HCT116 (cell line): Measurements from ENCODE around the gene KRTAP10-8. TPM values are rescaled to one million over a fixed set of nuclear protein-coding genes. Genes with fewer than 3 reads are reported as not detected.

Experiments used
- ATAC-seq: fragments of 200-7000 bp; cut with Tn5 transposase; 2 replicates; pipeline ENCODE4 v1.9.1; 2020; ENCODE audit warnings: mild to moderate bottlenecking, moderate library complexity
- BruUV-seq: library from RNA; stranded (reverse); fragments of 400-500 nt; replicated peaks from 2 replicates; lab custom pipeline; 2021; lab: Mats Ljungman, UMichigan
- CTCF ChIA-PET: fragments of 300-600 bp; sonication (Branson Sonifier 250); formaldehyde crosslinking; loops from one replicate; lab custom pipeline; 2021; ENCODE audit warnings: antibody characterized with exemption; lab: Charles Lee
- POLR2A ChIA-PET: fragments of 300-600, 350-600 bp; sonication (Branson Sonifier 250); formaldehyde crosslinking; loops from one replicate; lab custom pipeline; 2021; ENCODE audit warnings: antibody characterized with exemption; lab: Charles Lee
- RAD21 ChIA-PET, 2 experiments: fragments of 300-600 bp; sonication (Branson Sonifier 250); formaldehyde crosslinking; loops; one replicate each; lab custom pipeline; 2023; ENCODE audit warnings: low total read pairs in 2 of 2; ENCODE audit not compliant: uncharacterized antibody in 2 of 2, unreplicated experiment in 2 of 2, low non-redundant PET in 1 of 2; lab: Charles Lee
- DNase-seq: peaks from one replicate; pipeline ENCODE4 v3.0.0-alpha.2; 2010; ENCODE audit warnings: low read depth, low spot score
- H2AFZ ChIP-seq: fragments of 200-600 bp; shearing (Covaris generic), sonication (generic); 2 replicates; pipeline ENCODE4 v1.6.1; 2017; ENCODE audit warnings: low read depth, mixed run types, mixed read lengths, antibody characterized with exemption, low read length; ENCODE audit not compliant: poor library complexity, severe bottlenecking
- H3K27ac ChIP-seq: 2 replicates; pipeline ENCODE4 v1.5.1; 2012; ENCODE audit warnings: low read depth, low read length
- H3K27me3 ChIP-seq: fragments of 200-600 bp; sonication (generic); 2 replicates; pipeline ENCODE4 v1.6.1; 2016; ENCODE audit warnings: mixed run types, low read length, mixed read lengths; ENCODE audit not compliant: insufficient read depth
- H3K36me3 ChIP-seq, 2 experiments: fragments of 200-500 bp in 1 of 2; fragments of 200-600 bp in 1 of 2; sonication (Bioruptor generic) in 1 of 2; sonication (generic) in 1 of 2; 2 replicates each; pipeline versions ENCODE4 v1.5.1 to v1.6.1; 2014 to 2016; ENCODE audit warnings: low read length in 2 of 2, inconsistent platforms in 1 of 2, mixed read lengths in 1 of 2, mixed run types in 1 of 2; ENCODE audit not compliant: insufficient read depth in 2 of 2, control insufficient read depth in 1 of 2
- H3K4me1 ChIP-seq, 2 experiments: fragments of 200-600 bp in 1 of 2; sonication (generic) in 1 of 2; 2 replicates each; pipeline versions ENCODE4 v1.5.1 to v1.6.1; 2012 to 2017; ENCODE audit warnings: low read length in 2 of 2, inconsistent platforms in 1 of 2, mild to moderate bottlenecking in 1 of 2, mixed read lengths in 1 of 2, mixed run types in 1 of 2, moderate library complexity in 1 of 2; ENCODE audit not compliant: insufficient read depth in 2 of 2, control insufficient read depth in 1 of 2
- H3K4me2 ChIP-seq: fragments of 200-600 bp; sonication (generic); 2 replicates; pipeline ENCODE4 v1.6.1; 2017; ENCODE audit warnings: mixed run types, low read length, mixed read lengths
- H3K4me3 ChIP-seq, 2 experiments: fragments of 200-600 bp in 1 of 2; sonication (generic) in 1 of 2; replicated peaks in 1 of 2; 2 replicates each; pipeline ENCODE4 v1.5.1; 2011 to 2016; ENCODE audit warnings: low read length in 2 of 2, control low read depth in 1 of 2, low read depth in 1 of 2, mild to moderate bottlenecking in 1 of 2, mixed read lengths in 1 of 2, mixed run types in 1 of 2
- H3K79me2 ChIP-seq: fragments of 200-600 bp; sonication (generic); 2 replicates; pipeline ENCODE4 v1.6.1; 2017; ENCODE audit warnings: mild to moderate bottlenecking, mixed run types, low read length, moderate library complexity, mixed read lengths; ENCODE audit not compliant: insufficient read depth
- H3K9ac ChIP-seq: fragments of 200-600 bp; sonication (generic); 2 replicates; pipeline ENCODE4 v1.6.1; 2016; ENCODE audit warnings: low read length, mixed read lengths
- H3K9me2 ChIP-seq: fragments of 200-600 bp; sonication (generic), shearing (Covaris generic); 2 replicates; pipeline ENCODE4 v1.6.1; 2017; ENCODE audit warnings: mixed run types, mild to moderate bottlenecking, moderate library complexity; ENCODE audit not compliant: insufficient read depth
- H3K9me3 ChIP-seq, 2 experiments: fragments of 200-500 bp in 1 of 2; fragments of 200-600 bp in 1 of 2; sonication (Bioruptor generic) in 1 of 2; sonication (generic) in 1 of 2; 2 replicates each; pipeline ENCODE4 v1.6.1; 2014 to 2017; ENCODE audit warnings: low read length in 2 of 2, mixed read lengths in 2 of 2, inconsistent platforms in 1 of 2, low read depth in 1 of 2, mild to moderate bottlenecking in 1 of 2, mixed run types in 1 of 2, moderate library complexity in 1 of 2; ENCODE audit not compliant: control insufficient read depth in 1 of 2, insufficient read depth in 1 of 2
- H4K20me1 ChIP-seq: fragments of 200-600 bp; sonication (generic), shearing (Covaris generic); 2 replicates; pipeline ENCODE4 v1.6.1; 2017; ENCODE audit warnings: mixed run types, mild to moderate bottlenecking, moderate library complexity; ENCODE audit not compliant: insufficient read depth
- CEBPB ChIP-seq: IDR thresholded peaks from 2 replicates; pipeline ENCODE4 v1.6.1; 2012; ENCODE audit warnings: low read depth
- CTCF ChIP-seq, 3 experiments: fragments of 200-600 bp in 1 of 3; sonication (generic) in 1 of 3; IDR thresholded peaks in 2 of 3; conservative IDR thresholded peaks in 1 of 3; 2 replicates each; pipeline ENCODE4 v1.5.1; 2012 to 2017; ENCODE audit warnings: low read depth in 2 of 3, low read length in 2 of 3, antibody characterized with exemption in 1 of 3, borderline replicate concordance in 1 of 3, control low read depth in 1 of 3, mild to moderate bottlenecking in 1 of 3, mixed read lengths in 1 of 3, mixed run types in 1 of 3, moderate library complexity in 1 of 3; ENCODE audit not compliant: insufficient read depth in 1 of 3
- EGR1 ChIP-seq: IDR thresholded peaks from 2 replicates; pipeline ENCODE4 v1.6.1; 2012; ENCODE audit warnings: low read depth
- EZH2 ChIP-seq: fragments of 200-600 bp; sonication (generic); IDR thresholded peaks from 2 replicates; pipeline ENCODE4 v1.6.1; 2017; ENCODE audit warnings: antibody characterized with exemption, mixed run types
- EZH2phosphoT487 ChIP-seq: fragments of 200-600 bp; IDR thresholded peaks from 2 replicates; pipeline ENCODE4 v1.6.1; 2018; ENCODE audit warnings: antibody characterized with exemption, borderline replicate concordance
- JUND ChIP-seq: IDR thresholded peaks from 2 replicates; pipeline ENCODE4 v1.6.1; 2012
- POLR2A ChIP-seq: IDR thresholded peaks from 2 replicates; pipeline ENCODE4 v1.7.0; 2011; ENCODE audit warnings: borderline replicate concordance; ENCODE audit not compliant: insufficient read depth, insufficient read length; ENCODE audit errors: extremely low read depth
- RAD21 ChIP-seq: IDR thresholded peaks from 2 replicates; pipeline ENCODE4 v1.6.1; 2012; ENCODE audit warnings: low read depth, mild to moderate bottlenecking
- SRF ChIP-seq: IDR thresholded peaks from 2 replicates; pipeline ENCODE4 v1.6.1; 2012; ENCODE audit warnings: low read depth
- ZFX ChIP-seq: fragments of 450-650 bp; IDR thresholded peaks from 2 replicates; pipeline ENCODE4 v1.6.1; 2017
- ZNF274 ChIP-seq: fragments of 200-500 bp; sonication (Bioruptor generic); IDR thresholded peaks from 2 replicates; pipeline ENCODE4 v1.6.1; 2014; ENCODE audit warnings: mild to moderate bottlenecking, low read depth, low read length, inconsistent platforms
- intact Hi-C: fragments of 100-400 bp; cut with micrococcal nuclease; formaldehyde crosslinking; loops from 2 replicates; pipeline ENCODE4 v1.10.0; 2022
- total RNA-seq: library from RNA; stranded (reverse); gene quantifications from one replicate; pipeline ENCODE4 v1.2.1, GENCODE V29; 2021; ENCODE audit not compliant: unreplicated experiment

KRTAP10-8 gene
- total RNA-seq, 1 experiment from 2014 or later, result not detected

- no peak for ATAC-seq
- BruUV-seq, result no TSS peak
- Histone ChIP-seq H3K4me3 (no peak overlapping the region), H3K27ac (no peak overlapping the region), H3K4me2 (no peak overlapping the region), H3K9ac (no peak overlapping the region), H3K79me2 (no peaks in the 10 kb centered on the region), H2AFZ (no peak overlapping the region), H3K4me1 (peaks cover 0 to 3% of the 10 kb centered on the region in 2 experiments; a peak in 1 of 4 replicates), H4K20me1 (no peaks in the 10 kb centered on the region), H3K36me3 (no peaks in the 10 kb centered on the region), H3K9me3 (no peaks in the 10 kb centered on the region), H3K9me2 (no peaks in the 10 kb centered on the region), H3K27me3 (peaks cover 11% of the 10 kb centered on the region; the same call in 1 of the 2 replicates)
- ChIA-PET POLR2A (no interaction called here), CTCF (no interaction called here), RAD21 (no interaction called here)
- no peak for DNase-seq
- intact Hi-C loops, result no loop called here
- no peak for TF ChIP-seq JUND
- TF ChIP-seq ZFX, result no peak
- TF ChIP-seq POLR2A, result no peak
- TF ChIP-seq EGR1, result no peak
- no peak for TF ChIP-seq EZH2
- TF ChIP-seq RAD21, result no peak
Measured at GRCh38 chr21:44602463-44602850, 9.4 kb upstream of the KRTAP10-8 start.

DNA sequence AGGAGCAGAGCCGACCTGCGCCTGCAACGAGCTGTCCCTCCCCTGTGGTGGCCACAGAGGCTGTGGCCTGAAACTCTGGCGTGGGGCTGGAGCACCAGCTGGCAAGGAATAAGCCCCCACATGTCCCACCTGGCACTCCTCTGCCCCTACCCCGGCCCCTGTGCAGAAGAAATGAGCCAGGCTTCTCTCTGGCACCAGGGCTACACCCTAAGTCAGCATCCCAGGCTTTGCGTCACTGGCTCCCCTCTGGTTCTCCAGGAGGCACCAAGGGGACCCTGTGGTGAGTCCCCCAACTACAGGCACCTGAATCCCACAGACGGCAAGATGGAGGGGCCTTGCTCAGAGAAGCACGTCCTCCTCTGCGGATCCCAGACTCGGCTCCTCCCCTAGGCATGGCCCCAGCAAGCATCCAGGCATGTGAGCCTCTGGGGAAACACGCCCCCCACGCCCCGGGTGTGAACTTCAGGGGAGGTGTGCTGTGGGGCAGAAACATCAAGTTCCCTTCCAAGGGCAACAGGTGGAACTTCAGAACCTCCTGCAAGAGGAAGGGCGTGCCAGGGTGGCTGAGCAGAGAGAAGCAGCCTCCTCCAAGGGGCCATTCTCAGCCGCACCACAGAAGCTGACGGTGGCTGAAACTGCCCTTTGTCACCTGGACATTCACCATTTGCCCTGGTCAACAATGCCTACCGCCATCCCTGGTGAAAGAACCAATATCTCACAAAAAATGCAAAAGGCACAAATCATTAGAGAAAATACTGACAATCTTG lies 8.6 kb upstream of the KRTAP10-8 start:
- H3K9me2 ChIP-seq, result no peaks in the 10 kb centered on the region
- ChIA-PET POLR2A (no interaction called here), CTCF (no interaction called here), RAD21 (no interaction called here)
- H3K79me2 ChIP-seq, result no peaks in the 10 kb centered on the region
- H3K36me3 ChIP-seq, result no peaks in the 10 kb centered on the region
- H2AFZ ChIP-seq, result no peak overlapping the region
- H3K27me3 ChIP-seq, result peaks cover 11% of the 10 kb centered on the region; the same call in 1 of the 2 replicates
- no peak overlapping the region for H3K4me2 ChIP-seq
- ATAC-seq (no peak), DNase-seq (no peak)
- BruUV-seq, result no TSS peak
- H3K4me1 ChIP-seq, result no peaks in the 10 kb centered on the region; a peak in 1 of 4 replicates
- no peak for TF ChIP-seq CEBPB
- TF ChIP-seq EZH2, result no peak
- TF ChIP-seq JUND, result no peak
- no peak for TF ChIP-seq EGR1
- TF ChIP-seq EZH2phosphoT487, result no peak
- TF ChIP-seq POLR2A, result no peak
- TF ChIP-seq ZNF274, result no peak
- TF ChIP-seq SRF, result no peak
- TF ChIP-seq CTCF (IDR thresholded peaks at IDR 0.05 in 2 of 3, conservative IDR thresholded peaks at IDR 0.05 in 1 of 3; ENCODE audit: borderline replicate concordance in 1 of 3, insufficient read depth in 1 of 3, low read depth in 2 of 3, low read length in 2 of 3), result no peak
- H3K9ac ChIP-seq, result no peak overlapping the region
- H3K4me3 ChIP-seq, result no peak overlapping the region
- H3K9me3 ChIP-seq, result no peaks in the 10 kb centered on the region
- intact Hi-C loops, result no loop called here
- no peak overlapping the region for H3K27ac ChIP-seq
- no peaks in the 10 kb centered on the region for H4K20me1 ChIP-seq
